ENCODE measurements around the gene HSF2BP. TPM values are rescaled to one million over a fixed set of nuclear protein-coding genes. Genes with fewer than 3 reads are reported as not detected.

Gene HSF2BP
- total RNA-seq, 4 donors from 2014 or later, result 0.63 to 1.2 (median 0.66) TPM; not detected in 1

DNA sequence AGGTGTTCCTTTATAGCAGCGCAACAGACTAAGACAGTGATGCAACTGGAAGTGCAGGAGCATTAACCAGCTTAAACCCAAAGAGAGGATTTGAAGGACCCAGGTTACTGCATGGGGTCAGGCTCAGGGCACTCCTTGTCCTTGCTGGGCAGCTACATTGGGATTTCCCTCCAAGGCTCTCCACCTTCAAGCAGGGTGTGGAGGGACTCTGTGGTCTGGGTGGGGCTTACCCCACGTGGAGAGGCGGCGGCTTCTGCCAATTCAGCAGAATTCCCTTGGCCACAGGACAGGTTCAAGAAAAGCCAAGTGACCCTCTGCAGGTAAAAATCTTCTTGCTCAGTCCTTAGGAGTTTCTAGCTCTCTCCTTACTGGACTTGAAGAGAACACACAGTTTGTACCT is 6.6 kb upstream of the HSF2BP start:
- intact Hi-C loops (cut with DNase I), result no loop called here
- Histone ChIP-seq H3K4me1 (peaks cover 4 to 15% (median 10%) of the 10 kb centered on the region in 4 donors), H3K9me3 (no peaks in the 10 kb centered on the region), H3K4me3 (no peak overlapping the region), H3K27me3 (no peaks in the 10 kb centered on the region), H3K36me3 (peaks cover 4 to 42% (median 34%) of the 10 kb centered on the region in 4 donors), H3K27ac (replicated peaks in 1 of 4) (no peak overlapping the region)
- 98% methylated on average over 4 of the region's 4 CpGs for WGBS
- no peak for DNase-seq (ENCODE audit: extremely low spot score)
- TF ChIP-seq POLR2A (IDR thresholded peaks at IDR 0.05; ENCODE audit: low read depth) (no peak), POLR2AphosphoS5 (IDR thresholded peaks at IDR 0.05) (no peak), EP300 (IDR thresholded peaks at IDR 0.05) (no peak)
- TF ChIP-seq, protein P1, sequence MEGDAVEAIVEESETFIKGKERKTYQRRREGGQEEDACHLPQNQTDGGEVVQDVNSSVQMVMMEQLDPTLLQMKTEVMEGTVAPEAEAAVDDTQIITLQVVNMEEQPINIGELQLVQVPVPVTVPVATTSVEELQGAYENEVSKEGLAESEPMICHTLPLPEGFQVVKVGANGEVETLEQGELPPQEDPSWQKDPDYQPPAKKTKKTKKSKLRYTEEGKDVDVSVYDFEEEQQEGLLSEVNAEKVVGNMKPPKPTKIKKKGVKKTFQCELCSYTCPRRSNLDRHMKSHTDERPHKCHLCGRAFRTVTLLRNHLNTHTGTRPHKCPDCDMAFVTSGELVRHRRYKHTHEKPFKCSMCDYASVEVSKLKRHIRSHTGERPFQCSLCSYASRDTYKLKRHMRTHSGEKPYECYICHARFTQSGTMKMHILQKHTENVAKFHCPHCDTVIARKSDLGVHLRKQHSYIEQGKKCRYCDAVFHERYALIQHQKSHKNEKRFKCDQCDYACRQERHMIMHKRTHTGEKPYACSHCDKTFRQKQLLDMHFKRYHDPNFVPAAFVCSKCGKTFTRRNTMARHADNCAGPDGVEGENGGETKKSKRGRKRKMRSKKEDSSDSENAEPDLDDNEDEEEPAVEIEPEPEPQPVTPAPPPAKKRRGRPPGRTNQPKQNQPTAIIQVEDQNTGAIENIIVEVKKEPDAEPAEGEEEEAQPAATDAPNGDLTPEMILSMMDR (IDR thresholded peaks at IDR 0.05), result no peak

DNA sequence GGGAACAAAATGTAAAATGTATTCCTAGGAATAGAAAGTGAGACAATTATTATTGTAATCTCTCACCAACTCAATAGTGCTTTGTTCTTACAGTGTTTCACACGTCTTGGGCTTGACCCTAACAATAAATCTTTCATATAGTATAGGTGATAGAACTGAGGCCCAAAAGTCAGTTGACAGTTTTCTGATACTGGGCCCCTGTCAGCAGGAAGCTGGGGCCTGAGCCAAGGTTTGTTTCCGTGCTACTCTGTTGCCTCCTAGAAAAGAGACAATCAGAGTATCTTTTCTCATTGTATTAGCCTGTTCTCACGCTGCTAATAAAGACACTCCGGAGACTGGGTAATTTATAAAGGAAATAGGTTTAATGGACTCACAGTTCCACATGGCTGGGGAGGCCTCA is 5.1 kb upstream of the HSF2BP start:
- Histone ChIP-seq H3K27me3 (no peaks in the 10 kb centered on the region), H3K36me3 (peaks cover 3 to 29% (median 23%) of the 10 kb centered on the region in 4 donors), H3K9me3 (no peaks in the 10 kb centered on the region), H3K27ac (replicated peaks in 1 of 4) (no peak overlapping the region), H3K4me1 (peaks cover 11 to 28% (median 20%) of the 10 kb centered on the region in 4 donors), H3K4me3 (no peak overlapping the region)
- 69% methylated on average over 4 of the region's 4 CpGs for WGBS
- no peak for TF ChIP-seq POLR2AphosphoS5 (IDR thresholded peaks at IDR 0.05)
- TF ChIP-seq, protein P1 (IDR thresholded peaks at IDR 0.05), result no peak
- no peak for TF ChIP-seq EP300 (IDR thresholded peaks at IDR 0.05)
- TF ChIP-seq POLR2A (IDR thresholded peaks at IDR 0.05; ENCODE audit: low read depth), result no peak
- DNase-seq (ENCODE audit: extremely low spot score), result no peak
- intact Hi-C loops (cut with DNase I), result loop anchor here (5.0 kb wide), 1 partner anchor 53 kb away; the partner anchor contains the start of gene PDXK

DNA sequence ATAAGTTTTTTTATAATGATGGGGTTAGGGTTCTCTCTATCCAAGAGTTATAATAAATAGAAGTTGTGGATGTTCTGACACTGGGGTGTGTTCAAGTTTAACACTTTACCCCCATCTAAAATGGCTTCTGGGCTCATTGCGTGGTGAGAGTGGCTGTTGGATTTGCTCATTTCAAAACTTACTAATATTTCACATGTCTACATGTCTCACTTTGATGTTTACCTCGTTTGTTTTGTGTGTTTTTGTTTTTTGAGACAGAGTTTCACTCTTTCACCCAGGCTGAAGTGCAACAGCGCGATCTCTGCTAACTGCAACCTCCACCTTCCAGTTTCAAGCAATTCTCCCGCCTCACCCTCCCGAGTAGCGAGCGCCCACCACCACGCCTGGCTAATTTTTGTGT is 3.7 kb upstream of the HSF2BP start:
- Histone ChIP-seq H3K9me3 (no peaks in the 10 kb centered on the region), H3K27me3 (no peaks in the 10 kb centered on the region), H3K27ac (replicated peaks in 1 of 4) (no peak overlapping the region), H3K4me1 (peaks cover 19 to 39% (median 29%) of the 10 kb centered on the region in 4 donors), H3K36me3 (peaks cover 3 to 29% (median 23%) of the 10 kb centered on the region in 4 donors), H3K4me3 (no peak overlapping the region)
- 89% methylated on average over 9 of the region's 9 CpGs for WGBS
- TF ChIP-seq EP300 (IDR thresholded peaks at IDR 0.05) (no peak), POLR2AphosphoS5 (IDR thresholded peaks at IDR 0.05) (no peak), POLR2A (IDR thresholded peaks at IDR 0.05; ENCODE audit: low read depth) (no peak)
- TF ChIP-seq, protein P1 (IDR thresholded peaks at IDR 0.05), result no peak
- no peak for DNase-seq (ENCODE audit: extremely low spot score)
- intact Hi-C loops (cut with DNase I), result loop anchor here (5.0 kb wide), 1 partner anchor 54 kb away; the partner anchor contains the start of gene PDXK

DNA sequence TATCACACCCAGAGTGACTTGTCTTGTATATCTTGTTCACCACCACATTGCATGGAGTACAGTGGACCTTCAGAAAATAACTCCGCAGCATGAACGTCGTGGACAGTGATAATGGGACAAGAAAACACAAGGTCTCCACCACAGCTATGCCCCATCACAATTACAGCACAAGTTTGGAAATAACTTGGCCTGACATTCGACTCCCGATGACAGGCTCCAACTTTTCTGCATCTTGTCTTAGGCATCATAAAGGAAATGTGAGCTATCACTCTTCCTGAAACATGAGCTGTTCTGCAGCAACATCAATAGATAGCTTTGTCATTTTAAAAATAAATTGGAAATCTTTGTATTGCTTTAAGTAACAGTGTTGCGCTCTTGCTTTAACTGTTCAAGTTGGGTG is 3.0 kb upstream of the HSF2BP start:
- H3K4me3 ChIP-seq, result no peak overlapping the region
- H3K4me1 ChIP-seq, result peaks cover 19 to 39% (median 33%) of the 10 kb centered on the region in 4 donors
- no peak overlapping the region for H3K27ac ChIP-seq (replicated peaks in 1 of 4)
- intact Hi-C loops (cut with DNase I), result loop anchor here (5.0 kb wide), 1 partner anchor 55 kb away; the partner anchor contains the start of gene PDXK
- no peaks in the 10 kb centered on the region for H3K9me3 ChIP-seq
- no peak for DNase-seq (ENCODE audit: extremely low spot score)
- peaks cover 3 to 29% (median 23%) of the 10 kb centered on the region in 4 donors for H3K36me3 ChIP-seq
- H3K27me3 ChIP-seq, result no peaks in the 10 kb centered on the region
- 73% methylated on average over 6 of the region's 6 CpGs for WGBS
- TF ChIP-seq POLR2A (IDR thresholded peaks at IDR 0.05; ENCODE audit: low read depth) (no peak), POLR2AphosphoS5 (IDR thresholded peaks at IDR 0.05) (no peak), EP300 (IDR thresholded peaks at IDR 0.05) (no peak)
- TF ChIP-seq, protein P1 (IDR thresholded peaks at IDR 0.05), result no peak

DNA sequence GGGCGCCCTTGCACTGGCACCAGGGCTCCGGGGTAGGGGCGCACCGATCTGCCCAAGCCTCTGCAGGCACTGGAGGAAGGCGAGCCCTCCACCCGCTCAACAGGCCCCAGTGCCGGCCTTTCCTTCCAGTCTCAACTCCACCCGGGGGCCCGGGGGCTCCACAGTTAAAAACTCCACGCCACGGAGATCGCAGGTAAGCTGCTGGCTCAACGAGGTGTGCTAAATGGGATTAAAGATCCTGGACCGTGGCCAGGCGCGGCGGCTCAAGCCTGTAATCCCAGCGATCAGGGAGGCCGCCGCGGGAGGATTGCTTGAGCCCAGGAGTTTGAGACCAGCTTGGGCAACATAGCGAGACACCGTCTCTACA is 536 bp downstream of the HSF2BP start:
- TF ChIP-seq, protein P1 (IDR thresholded peaks at IDR 0.05), result no peak
- TF ChIP-seq POLR2A (IDR thresholded peaks at IDR 0.05; ENCODE audit: low read depth) (no peak), EP300 (IDR thresholded peaks at IDR 0.05) (no peak), POLR2AphosphoS5 (IDR thresholded peaks at IDR 0.05) (no peak)
- peaks cover 19 to 39% (median 33%) of the 10 kb centered on the region in 4 donors for H3K4me1 ChIP-seq
- intact Hi-C loops (cut with DNase I), result no loop called here
- no peaks in the 10 kb centered on the region for H3K9me3 ChIP-seq
- H3K4me3 ChIP-seq, result peak overlapping the region; percentile 93 to 98 (median 95)
- peaks cover 3 to 18% (median 12%) of the 10 kb centered on the region in 4 donors for H3K36me3 ChIP-seq
- H3K27me3 ChIP-seq, result no peaks in the 10 kb centered on the region
- 79% methylated on average over 17 of the region's 23 CpGs for WGBS
- H3K27ac ChIP-seq (replicated peaks in 1 of 4), result peak overlapping the region; percentile 85 to 95 (median 92)
- DNase-seq (ENCODE audit: extremely low spot score), result no peak
